CD4-positive, alpha-beta T cell treated with Interleukin-2 at 100 ng/mL for 4 hours (primary cell): ENCODE results near the gene AUH.

Experiments used
- DNase-seq: peaks from one replicate; pipeline ENCODE4 v3.0.0-alpha.2; 2020; ENCODE audit warnings: low spot score

The AUH gene

DNA sequence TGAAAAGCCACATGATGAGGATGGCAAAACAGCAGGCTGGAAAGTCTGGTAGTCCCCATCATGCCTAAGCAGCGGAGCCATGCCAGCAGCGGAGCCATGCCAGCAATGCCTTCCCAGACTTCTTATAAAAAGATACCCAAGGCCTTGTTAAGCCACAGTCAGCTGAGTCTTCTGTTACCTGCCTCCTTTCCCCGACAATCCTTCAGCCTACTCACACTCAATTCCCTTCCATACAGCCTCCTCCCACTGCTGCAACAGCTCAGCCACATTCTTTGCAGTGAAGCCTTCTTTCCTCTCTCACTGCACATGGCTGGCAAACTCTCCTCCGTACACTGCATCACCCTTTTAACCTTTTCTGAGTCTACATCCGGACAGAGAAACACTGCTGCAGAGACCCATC lies 114.9 kb downstream of the AUH start:
- no peak for DNase-seq

DNA sequence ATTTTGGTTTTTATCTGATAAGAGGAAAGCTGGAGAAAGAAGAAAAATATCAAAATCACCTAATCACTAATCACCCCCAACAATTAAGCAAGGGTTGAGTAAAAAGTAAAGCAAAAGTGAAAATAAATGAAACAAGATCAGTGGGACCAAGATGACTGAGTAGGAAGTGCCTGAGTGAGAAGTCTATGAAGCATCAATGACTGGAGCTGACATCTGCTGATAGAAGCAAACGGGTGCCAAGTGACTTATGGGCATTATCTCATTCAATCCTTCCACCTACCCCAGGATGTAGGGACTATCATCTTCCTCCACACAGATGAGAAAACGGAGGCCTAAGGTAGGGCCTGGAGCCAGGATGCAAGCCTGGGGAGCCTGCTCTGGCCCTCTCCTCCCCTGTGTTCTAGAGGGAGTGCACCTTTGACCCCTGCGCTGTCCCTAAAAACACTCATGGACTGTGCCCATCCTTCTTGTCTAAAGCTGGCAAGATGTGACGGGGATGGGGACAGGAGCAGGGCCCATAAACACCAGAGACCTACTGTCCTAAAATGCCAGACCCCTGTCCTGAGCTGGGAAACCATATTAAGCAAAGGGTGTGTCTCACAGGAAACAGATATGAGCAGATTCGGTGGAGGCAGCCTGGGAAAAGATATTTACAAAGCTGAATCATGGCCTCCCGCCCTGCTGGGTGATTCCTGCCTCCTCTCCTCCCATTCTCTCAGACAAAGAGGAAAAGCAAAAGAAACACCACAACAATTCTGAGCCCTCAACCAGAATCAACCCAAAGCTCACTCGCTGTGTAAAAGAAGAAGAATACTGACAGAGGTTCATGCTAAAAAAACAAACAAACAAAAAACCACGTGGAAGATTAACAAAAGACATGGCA lies 116.0 kb downstream of the AUH start:
- no peak for DNase-seq

DNA sequence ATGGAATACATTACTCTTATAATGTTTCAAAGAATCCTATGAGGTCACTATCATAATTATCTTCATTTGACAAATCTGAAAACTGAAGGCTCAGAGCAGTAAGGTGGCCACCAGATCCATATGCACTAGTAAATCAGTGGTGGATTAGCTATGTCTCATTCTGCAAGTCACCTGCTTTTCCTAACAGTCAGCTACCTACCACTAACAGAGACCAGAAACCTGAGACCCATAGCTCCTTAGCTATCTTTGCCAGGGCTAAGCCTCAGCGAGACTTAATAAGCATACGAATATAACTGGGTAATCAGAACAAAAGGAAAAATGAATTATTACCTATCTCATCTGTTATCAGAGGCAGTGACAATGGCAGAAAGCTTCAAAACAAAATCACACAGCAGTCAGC lies 118.7 kb downstream of the AUH start:
- no peak for DNase-seq

DNA sequence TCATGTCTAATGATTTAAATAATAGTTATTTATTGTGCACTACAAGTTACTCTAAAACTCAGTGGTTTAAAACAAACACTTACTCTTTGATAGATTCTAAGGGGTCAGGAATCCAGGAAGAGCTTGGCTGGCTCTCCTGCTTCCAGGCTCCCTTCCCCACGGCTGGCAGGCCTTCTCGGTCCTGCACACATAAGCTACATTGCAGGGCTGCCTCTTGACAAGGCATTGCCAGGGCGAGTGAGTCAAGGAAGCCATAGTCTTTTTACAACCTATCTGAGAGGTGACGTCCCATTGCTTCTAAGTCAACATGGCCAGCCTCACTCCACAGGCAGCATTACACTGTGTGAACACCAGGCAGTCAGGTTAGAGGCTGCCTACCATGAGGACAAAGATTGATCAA lies 119.8 kb downstream of the AUH start:
- no peak for DNase-seq

DNA sequence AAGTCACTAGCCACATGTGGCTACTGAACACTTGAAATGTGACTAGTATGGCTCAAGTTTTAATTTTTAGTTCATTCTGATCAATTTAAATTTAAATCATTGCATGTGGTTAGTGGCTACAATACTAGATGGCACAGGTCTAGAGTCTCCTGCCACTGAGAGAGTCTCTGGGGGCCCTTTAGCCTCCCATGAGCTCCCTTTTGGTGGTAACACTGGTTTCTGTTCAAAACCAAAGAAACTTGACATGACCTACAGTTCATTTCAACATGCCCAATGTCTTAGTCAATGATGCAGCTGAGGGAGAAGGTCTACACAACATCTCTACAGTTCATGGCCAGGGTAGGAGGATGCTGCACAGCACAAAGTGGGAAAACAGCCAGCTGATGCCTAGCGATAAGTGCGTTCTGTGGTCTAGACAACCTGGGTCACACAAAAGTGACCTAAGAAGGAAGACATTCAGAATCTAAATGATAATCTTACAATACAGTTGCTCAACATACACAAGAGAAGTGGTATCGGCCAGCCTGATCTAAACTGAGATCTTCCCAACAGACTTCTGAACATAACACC lies 121.0 kb downstream of the AUH start:
- DNase-seq, result no peak

DNA sequence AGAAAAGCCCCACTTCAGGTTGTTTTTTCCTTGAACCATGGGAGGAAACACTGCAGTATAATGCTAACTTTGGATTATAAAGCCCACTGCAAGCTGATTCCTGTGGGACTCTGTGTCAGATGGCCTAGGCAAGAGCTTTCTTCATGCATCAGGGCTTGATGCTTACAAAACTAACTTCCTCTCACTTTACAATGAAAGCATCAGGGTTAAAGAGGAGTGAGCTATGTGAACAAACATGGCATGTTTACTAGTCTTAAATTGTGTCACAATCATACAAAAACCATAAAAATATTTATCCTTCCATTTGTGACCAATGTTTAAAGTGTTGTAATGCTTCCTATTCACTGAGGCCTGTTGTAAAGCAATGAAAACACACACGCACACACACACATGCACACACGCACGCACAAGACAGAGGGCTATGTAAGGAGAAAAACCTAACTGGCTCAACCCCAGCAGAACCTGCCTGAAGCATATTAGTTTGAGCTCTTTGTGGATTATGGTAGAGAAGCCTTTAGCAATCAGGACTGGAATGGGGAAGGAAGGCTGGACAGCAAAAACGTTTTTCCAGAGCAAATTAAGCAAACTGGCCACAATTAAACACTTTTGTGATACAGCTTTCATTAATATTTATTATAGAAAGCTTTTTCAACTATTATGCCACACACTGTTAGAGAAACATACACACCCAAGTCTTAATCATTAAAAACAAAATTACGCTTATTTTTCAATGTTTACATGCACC lies 122.2 kb downstream of the AUH start:
- DNase-seq, result no peak

DNA sequence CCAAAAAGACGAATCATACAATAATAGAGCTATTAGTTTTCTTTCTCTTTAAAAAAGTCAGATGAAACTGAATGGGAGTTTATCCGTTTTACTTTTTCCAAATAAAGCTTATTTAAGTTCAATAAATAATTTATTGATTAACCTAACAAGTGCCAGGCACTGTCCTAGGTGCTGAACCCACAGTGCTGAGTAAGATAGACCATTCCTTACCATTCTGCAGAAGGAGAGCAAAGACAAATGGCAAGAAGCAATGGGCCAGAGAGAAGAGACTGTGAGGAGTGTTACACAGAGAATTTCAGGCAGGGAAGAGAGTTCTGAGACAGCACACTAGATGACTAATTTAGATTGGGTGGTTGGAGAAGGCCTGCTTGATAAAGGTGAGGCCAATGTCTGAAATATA lies 127.2 kb downstream of the AUH start:
- no peak for DNase-seq

DNA sequence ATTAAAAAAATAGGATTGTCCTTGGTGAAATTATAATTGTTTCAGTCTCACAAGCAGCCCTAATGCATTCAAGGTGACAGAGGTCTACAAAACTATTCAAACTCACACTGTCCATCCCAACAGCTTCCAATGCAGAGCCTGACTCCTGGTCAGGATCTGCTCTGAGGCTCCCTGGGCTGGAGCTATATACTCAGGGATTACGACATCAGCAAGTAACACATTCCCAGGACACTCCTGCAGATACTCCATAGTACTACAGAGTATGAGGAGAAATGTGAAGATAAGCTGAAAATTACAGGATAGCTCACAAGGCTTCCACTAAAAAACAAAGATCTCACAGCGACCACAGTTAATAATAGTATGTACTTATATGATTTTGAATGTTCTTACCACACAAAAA lies 130.1 kb downstream of the AUH start:
- no peak for DNase-seq

DNA sequence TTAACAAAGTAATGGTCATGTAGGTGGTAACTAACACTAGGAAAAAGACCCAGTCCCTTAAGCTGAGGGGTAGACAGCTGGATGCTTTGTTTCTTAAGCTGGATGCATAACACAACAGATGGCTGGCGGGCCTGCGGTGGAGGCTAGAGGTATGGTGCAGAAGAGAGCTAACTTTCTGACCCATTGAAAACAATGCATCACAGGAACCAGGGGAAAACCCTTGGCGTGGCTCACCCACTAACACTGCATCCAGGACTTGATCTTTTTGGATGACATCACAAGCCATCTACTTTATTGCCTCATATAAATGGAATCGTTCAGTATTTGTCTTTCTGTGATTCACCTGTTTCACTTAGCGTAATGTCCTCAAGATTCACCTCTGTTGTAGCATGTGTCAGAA lies 138.7 kb downstream of the AUH start:
- DNase-seq, result no peak

DNA sequence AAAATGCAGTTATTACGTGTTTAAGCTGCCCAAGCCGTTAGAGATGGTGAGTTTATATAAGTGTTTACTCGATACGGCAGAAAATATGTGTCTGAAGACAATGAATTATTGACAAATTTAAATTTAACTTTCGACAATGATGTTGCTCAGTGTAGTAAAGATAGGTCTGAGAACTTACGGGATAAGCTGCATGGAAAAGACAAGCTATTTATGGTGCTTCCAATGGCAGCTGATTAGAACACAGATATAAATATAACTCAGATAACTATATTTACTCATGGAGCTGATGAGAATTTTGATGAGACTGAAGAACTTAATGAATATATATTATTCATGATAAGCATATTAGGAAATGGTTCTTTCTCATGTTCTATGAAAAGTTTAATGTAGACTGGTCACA lies 139.3 kb downstream of the AUH start:
- DNase-seq, result no peak

DNA sequence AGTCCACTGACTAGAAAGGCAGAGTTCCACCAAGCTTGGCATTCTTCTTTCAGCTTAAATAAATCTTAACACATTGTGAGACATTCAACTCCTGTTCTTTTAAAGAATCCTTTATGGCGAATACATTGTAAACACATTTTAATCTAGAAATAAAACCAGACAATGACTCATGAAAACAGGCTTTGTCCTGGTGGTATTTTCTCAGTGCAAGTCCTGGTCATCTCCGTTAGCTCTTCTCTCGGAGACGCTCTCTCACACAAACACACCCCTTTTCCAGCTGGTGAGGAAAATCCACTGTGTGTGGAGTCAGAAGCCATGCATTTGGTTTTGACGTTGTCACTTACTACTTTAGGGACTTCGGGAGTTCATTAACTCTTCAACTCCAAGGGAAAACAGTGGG lies 140.4 kb downstream of the AUH start:
- DNase-seq, result no peak

DNA sequence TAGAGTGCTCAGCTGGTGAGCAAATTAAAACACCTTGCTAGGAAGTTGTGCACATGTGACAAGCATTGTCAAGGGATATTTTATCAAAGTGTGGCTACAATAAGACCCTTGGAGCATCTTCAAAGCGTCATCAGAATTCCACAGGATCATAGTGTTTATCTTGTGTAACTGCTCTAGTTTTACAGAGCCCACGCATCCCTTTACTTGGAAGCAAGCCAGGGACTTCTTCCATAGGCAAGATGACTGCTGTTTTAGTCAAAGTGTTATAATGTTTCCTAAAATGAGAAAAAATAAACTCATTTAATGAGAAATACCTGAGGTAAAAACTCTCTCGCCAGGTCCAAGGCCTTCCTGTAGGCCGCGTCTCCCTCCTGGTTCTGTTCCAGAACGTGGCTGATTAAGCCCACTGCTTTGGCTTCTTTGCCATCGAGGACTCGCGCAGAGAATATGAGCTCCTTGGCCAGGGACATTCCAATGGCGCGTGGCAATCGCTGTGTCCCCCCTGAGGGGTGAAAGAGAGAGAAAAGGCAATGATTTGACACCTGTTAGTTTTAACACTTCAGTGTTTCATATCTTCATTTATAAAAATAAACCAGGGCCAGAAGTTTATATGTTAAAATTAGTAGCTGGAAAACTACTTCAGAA lies 141.1 kb downstream of the AUH start:
- DNase-seq, result no peak

DNA sequence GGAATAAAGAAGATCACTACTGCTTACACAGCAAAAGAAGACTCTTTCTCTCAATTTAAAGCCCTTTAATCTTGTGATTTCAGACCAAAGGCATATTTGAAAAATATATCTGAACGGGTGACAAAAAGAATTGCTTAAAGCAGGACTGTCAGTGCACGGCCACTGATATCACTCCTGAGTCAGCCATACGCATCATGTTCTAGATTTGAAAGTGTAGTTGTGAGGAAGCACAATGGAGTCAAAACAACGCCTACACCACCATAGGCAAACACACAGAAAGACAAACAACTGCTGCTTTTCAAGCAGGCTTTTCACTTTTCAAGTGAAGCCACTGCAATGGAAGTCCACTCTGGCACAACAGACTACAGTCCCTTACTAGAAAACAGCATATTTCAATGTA lies 141.7 kb downstream of the AUH start:
- DNase-seq, result no peak

DNA sequence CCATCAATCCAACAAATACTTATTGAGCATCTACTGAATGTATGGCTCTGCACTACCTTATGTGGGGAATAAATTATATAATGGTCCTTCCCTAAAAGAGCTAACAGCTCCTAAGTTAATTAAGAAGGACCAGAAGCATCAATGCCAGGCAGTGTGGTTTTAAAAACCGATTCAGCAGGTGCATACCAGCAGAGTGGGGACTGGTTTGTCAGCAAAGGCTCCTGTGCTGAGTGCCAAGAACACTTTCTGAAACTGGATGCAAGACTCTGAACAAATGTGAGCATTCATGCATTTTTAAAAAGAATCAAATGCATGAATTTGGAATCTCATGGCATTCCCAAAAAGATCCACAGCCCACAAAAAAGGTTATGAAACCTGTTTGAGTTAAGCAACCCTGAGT lies 142.2 kb downstream of the AUH start:
- DNase-seq, result no peak

DNA sequence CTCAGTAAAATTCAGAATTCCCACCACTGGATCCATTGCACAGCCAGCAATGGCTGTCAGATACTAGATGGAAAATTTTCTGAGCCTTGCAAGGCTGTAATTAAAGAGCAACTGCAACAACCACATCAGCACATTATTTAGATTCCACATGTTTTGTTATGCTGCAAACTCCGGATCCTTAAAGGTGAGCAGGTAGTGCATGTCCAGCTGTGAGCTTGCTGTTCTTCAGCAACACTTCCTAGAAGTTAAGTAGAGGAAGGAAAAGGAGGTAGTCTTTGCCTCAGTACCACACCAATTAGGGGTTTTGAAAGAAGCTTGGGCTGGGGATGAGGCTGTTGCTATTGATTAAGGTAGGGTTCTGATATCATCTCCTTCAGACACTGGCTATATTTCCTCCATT lies 144.3 kb downstream of the AUH start:
- no peak for DNase-seq

DNA sequence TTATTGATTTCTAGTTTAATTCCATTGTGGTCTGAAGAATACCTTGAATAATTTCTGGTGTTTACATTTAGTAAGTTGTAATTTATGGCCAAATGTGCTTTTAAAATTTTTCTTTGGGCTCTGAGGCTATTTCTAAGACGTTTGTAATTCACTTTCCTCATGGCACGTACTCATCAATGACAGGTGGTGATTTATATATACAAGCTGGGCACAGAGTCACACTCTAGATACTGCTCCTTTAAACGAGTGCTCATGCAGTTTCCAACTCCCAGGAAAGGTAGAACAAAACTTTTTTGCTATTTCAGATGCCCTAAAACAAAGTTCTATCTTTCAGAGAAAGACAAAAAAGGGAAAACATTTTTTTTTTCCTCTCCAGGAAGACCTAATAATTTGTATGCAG lies 146.9 kb downstream of the AUH start:
- no peak for DNase-seq

DNA sequence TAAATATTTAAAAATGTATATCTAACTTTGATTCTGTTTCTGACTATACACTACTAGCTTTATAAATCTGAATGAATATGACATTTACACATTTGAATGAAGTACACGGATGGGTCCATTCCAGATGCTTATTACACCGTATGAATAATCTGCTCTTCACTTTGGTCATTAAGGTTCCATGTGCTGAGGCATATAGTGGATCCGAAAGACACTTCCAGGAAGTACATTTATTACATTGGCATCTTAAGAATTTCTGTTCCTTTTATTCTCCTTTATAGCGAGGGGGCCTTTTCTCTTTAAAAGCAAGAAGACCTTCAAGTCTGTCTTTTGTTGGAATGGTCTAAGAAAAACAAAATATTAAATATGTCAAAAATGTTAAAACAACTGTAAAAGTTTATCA lies 147.6 kb downstream of the AUH start:
- DNase-seq, result no peak

DNA sequence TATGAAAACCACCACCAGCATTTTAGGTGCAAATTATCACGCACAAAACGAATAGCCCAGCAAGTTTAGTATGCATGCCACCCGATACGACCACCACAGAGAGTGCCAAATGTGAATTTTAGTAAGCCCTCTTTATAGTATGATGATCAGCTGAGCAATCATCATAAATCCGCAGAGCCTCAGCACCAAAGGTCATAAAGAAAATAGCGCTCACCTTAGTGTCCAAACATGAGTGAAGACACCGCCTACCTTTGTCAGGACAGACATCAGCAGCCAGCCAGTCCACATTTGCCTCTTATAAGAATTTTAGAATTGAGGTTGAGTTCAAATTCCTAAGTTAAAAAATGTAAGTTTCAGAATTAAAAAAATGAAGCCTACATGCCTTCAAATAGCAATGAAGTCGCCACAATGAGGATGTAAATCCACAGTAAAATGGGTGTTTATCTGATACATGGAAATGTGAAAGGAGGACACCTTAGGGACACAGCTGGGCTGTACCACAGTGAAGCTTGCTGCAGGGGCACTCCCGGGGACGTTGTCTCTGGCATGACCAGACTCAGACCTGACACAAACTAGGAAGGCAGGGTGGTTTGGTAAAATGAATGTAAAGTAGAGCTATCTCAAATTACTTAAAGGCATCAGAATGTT lies 149.0 kb downstream of the AUH start:
- DNase-seq, result no peak

DNA sequence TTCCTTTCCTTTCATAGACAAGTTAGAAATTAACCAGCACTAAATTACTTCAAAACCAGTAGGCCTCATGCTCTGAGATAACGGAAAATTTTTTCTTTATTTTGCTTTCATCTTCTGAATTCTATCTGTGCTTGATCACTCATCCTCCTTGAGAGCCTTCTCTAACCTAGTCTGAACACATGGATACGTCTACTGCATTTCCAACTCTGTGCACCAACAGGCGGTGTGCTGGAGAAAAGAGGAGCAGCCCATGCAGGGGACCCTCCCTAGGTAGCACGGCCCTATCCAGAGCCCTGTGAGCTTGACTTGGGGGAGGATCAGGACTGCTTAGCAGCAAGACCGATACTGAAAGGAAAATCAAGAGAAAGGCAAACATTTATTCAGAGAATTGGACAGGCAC lies 149.8 kb downstream of the AUH start:
- DNase-seq, result no peak

DNA sequence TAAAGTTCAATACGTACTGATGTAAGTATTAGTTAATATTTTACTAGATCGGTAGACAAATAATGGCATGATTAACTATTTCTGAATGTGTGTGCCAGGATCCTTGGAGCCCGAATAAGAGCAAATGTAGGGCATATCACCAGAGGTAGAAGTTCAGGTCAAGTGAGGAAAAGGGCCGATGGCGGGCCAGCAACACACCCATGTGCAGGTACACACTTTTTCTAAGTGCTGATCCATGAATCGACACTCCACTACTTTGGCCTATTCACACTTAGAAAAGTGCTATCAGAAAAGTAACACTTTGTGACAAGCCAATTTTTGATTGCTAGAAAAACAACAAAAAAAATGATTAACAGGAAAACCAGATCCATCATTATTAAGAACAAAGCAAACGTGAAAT lies 150.3 kb downstream of the AUH start:
- no peak for DNase-seq

DNA sequence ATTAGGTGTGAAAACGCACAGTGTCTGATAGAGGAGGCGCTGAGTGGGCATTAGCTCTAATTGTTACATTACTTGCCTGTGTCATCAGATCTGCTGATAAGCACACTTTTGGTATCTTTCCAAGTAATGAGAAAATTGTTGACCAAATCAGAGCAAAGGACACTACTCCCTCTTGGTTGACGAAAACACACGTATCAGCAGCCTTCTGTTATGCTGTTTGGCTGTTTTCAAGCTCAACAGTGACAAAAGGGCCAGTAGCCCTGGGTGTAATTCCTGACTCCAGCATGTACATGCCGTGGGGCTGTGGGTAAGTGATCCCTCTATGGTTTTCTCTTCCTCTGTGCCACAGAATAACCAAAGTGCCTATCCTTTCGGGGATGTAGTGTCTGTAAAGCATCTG lies 151.4 kb downstream of the AUH start:
- no peak for DNase-seq

DNA sequence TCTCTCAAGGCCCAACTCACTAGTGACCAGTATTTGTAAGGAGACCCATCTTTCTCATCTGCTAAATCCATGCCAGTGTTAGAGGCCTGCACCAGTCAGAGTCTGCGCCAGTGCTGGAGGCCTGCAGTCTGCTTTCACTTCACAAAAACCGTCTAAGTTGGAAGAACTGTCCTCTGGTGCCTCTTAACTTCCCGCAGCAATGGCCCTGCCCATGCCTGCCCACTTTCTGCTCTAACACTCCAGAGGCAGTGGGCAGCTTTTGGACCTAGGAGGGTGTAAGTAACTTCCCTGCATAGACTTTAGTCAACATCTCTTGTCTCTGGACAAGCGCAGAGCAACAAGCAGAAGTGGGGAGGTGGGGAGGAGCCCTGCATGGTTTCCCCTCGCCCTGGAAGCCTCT lies 152.9 kb downstream of the AUH start:
- DNase-seq, result no peak

DNA sequence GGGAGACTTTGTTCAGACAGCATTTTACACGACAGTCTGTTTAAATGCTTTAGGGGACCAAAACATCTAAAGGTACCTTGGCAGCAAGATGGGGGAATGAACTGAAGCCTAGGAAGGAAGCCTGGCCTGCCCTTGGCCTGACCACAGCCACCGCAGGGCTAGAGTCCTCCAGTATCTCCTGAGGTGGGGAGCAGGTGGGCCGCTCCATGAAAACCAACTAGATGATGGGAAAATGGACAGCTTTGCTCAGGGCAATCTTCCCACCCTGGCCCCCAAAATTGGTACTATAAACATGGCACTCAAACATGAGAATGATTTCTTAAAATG lies 153.3 kb downstream of the AUH start:
- DNase-seq, result no peak
